Brain microvascular endothelial cell (primary cell): ENCODE measurements around the gene MPP2.

Experiments
- DNase-seq: peaks from one replicate; pipeline ENCODE4 v3.0.0-alpha.2; 2020
- H3K27ac ChIP-seq: fragments of 250-450 bp; sonication (Bioruptor Pico); 2 replicates; pipeline ENCODE4 v1.5.1; 2020; ENCODE audit warnings: mild to moderate bottlenecking, moderate library complexity
- H3K27me3 ChIP-seq: fragments of 250-450 bp; sonication (Bioruptor Pico); replicated peaks from 2 replicates; pipeline ENCODE4 v1.5.1; 2020; ENCODE audit warnings: mild to moderate bottlenecking
- H3K36me3 ChIP-seq: fragments of 250-450 bp; sonication (Bioruptor Pico); replicated peaks from 2 replicates; pipeline ENCODE4 v1.5.1; 2020; ENCODE audit warnings: mild to moderate bottlenecking
- H3K4me3 ChIP-seq: 2 replicates; pipeline ENCODE4 v1.5.1; 2011; ENCODE audit warnings: low read depth, mild to moderate bottlenecking, control low read depth, low read length, moderate library complexity
- CTCF ChIP-seq: IDR thresholded peaks from 2 replicates; pipeline ENCODE4 v1.5.1; 2011; ENCODE audit warnings: low read depth, mild to moderate bottlenecking, moderate library complexity, low read length, control low read depth, inconsistent platforms; ENCODE audit errors: missing control alignments
- in situ Hi-C: cut with HindIII; loops from 2 replicates; pipeline ENCODE4 v1.10.0; 2017; ENCODE audit warnings: low sequenced_read_pairs, low pct_ligation_motif_present

MPP2 gene

GRCh38 chr17:43829738-43830137, 77.6 kb downstream of the MPP2 start:
- no peak for TF ChIP-seq CTCF
- H3K27ac ChIP-seq = no peak overlapping the region
- in situ Hi-C loops = no loop called here
- no peak for DNase-seq
- H3K4me3 ChIP-seq = no peak overlapping the region
- H3K36me3 ChIP-seq = peaks cover 50% of the 10 kb centered on the region
- no peaks in the 10 kb centered on the region for H3K27me3 ChIP-seq

- H3K27me3 ChIP-seq = no peaks in the 10 kb centered on the region
- H3K27ac ChIP-seq = no peak overlapping the region
- peaks cover 56% of the 10 kb centered on the region for H3K36me3 ChIP-seq
- in situ Hi-C loops = no loop called here
- H3K4me3 ChIP-seq = no peak overlapping the region
- TF ChIP-seq CTCF = no peak
- no peak for DNase-seq
Measured at GRCh38 chr17:43827596-43827995, 79.7 kb downstream of the MPP2 start.

- H3K27me3 ChIP-seq = no peaks in the 10 kb centered on the region
- H3K4me3 ChIP-seq = no peak overlapping the region
- DNase-seq = no peak
- no peak overlapping the region for H3K27ac ChIP-seq
- H3K36me3 ChIP-seq = peaks cover 55% of the 10 kb centered on the region
- no peak for TF ChIP-seq CTCF
- in situ Hi-C loops = no loop called here
Measured at GRCh38 chr17:43826206-43826605, 81.1 kb downstream of the MPP2 start.

- in situ Hi-C loops = no loop called here
- peaks cover 54% of the 10 kb centered on the region for H3K36me3 ChIP-seq
- H3K27ac ChIP-seq = no peak overlapping the region
- no peak overlapping the region for H3K4me3 ChIP-seq
- DNase-seq = no peak
- no peak for TF ChIP-seq CTCF
- H3K27me3 ChIP-seq = no peaks in the 10 kb centered on the region
Measured at GRCh38 chr17:43825567-43825966, 81.8 kb downstream of the MPP2 start.
